Right atrium auricular region (tissue), 2 donors: ENCODE results near the gene FAM210A. TPM values are rescaled to one million over a fixed set of nuclear protein-coding genes. Genes with fewer than 3 reads are reported as not detected.

ENCODE experiments used
- DNase-seq: peaks from one replicate; pipeline ENCODE4 v3.0.0-alpha.2; 2019; ENCODE audit warnings: low spot score
- H3K27ac ChIP-seq, 2 donors: fragments of 200-600 bp; sonication (generic); 1 replicate in 1 of 2; 2 replicates in 1 of 2; pipeline ENCODE4 v1.5.1; 2016 to 2019
- H3K27me3 ChIP-seq, 2 donors: fragments of 200-600 bp; sonication (generic); one replicate each; pipeline versions ENCODE4 v1.5.1 to v1.6.0; 2017 to 2019
- H3K36me3 ChIP-seq: fragments of 200-600 bp; sonication (generic); one replicate; pipeline ENCODE4 v1.5.1; 2016
- H3K4me1 ChIP-seq, 2 donors: fragments of 200-600 bp; sonication (generic); one replicate each; pipeline versions ENCODE4 v1.5.1 to v1.6.0; 2017 to 2019
- H3K4me3 ChIP-seq, 2 donors: fragments of 200-600 bp; sonication (generic); 1 replicate in 1 of 2; 2 replicates in 1 of 2; pipeline ENCODE4 v1.5.1; 2017 to 2019; ENCODE audit warnings: mild to moderate bottlenecking in 1 of 2, moderate library complexity in 1 of 2
- H3K9me3 ChIP-seq, 2 donors: fragments of 200-600 bp; sonication (generic); one replicate each; pipeline ENCODE4 v1.5.1; 2019
- CTCF ChIP-seq, 2 donors: fragments of 200-600 bp; sonication (generic); IDR thresholded peaks; one replicate each; pipeline ENCODE4 v1.5.1; 2019; ENCODE audit warnings: antibody characterized with exemption in 2 of 2
- total RNA-seq, 2 donors: library from RNA; depleted of rRNA; stranded (reverse); fragments of >200 nt; gene quantifications; one replicate each; pipeline ENCODE4 v1.1.0, GENCODE V29; 2016

Gene FAM210A
- total RNA-seq, 2 donors from 2014 or later, result 31.8 to 40.8 TPM

DNA sequence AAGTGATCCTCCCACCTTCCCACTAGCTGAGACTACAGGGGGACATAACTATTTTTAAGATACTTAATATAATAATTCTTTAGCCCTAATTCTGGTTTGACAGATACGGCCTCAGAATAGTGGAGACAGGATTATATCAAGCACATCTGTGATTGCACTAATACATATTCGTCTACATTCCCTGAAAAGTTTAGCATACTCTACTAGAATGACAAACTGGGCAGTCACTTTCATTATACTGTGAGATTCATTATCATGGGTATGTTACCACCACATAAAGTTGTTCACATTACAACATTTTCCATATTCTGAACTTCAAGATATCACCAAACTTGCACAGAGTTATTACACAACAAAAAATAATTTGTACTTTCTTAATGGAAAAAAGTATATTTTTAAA, 11.0 kb downstream of the FAM210A start:
- no peaks in the 10 kb centered on the region for H3K36me3 ChIP-seq
- peaks cover 0 to 5% of the 10 kb centered on the region in 2 donors for H3K9me3 ChIP-seq
- no peak for DNase-seq
- no peak for TF ChIP-seq CTCF (IDR thresholded peaks at IDR 0.05)
- H3K4me3 ChIP-seq, result no peak overlapping the region
- H3K27me3 ChIP-seq, result no peaks in the 10 kb centered on the region
- peaks cover 0 to 7% of the 10 kb centered on the region in 2 donors for H3K4me1 ChIP-seq
- H3K27ac ChIP-seq, result no peak overlapping the region

GRCh38 chr18:13713455-13714055, 12.8 kb downstream of the FAM210A start:
- peaks cover 0 to 5% of the 10 kb centered on the region in 2 donors for H3K9me3 ChIP-seq
- DNase-seq, result no peak
- no peak for TF ChIP-seq CTCF (IDR thresholded peaks at IDR 0.05)
- H3K36me3 ChIP-seq, result no peaks in the 10 kb centered on the region
- H3K4me1 ChIP-seq, result peaks cover 0 to 7% of the 10 kb centered on the region in 2 donors
- H3K27ac ChIP-seq, result no peak overlapping the region
- no peak overlapping the region for H3K4me3 ChIP-seq
- H3K27me3 ChIP-seq, result no peaks in the 10 kb centered on the region

GRCh38 chr18:13712400-13713131, 13.8 kb downstream of the FAM210A start:
- Histone ChIP-seq H3K4me3 (no peak overlapping the region), H3K36me3 (no peaks in the 10 kb centered on the region), H3K4me1 (peaks cover 0 to 7% of the 10 kb centered on the region in 2 donors), H3K9me3 (no peaks in the 10 kb centered on the region), H3K27me3 (no peaks in the 10 kb centered on the region), H3K27ac (peak overlapping the region in 1 of 2 donors; percentile 12)
- no peak for TF ChIP-seq CTCF (IDR thresholded peaks at IDR 0.05)
- DNase-seq, result no peak

GRCh38 chr18:13710414-13710831, 15.9 kb downstream of the FAM210A start:
- H3K36me3 ChIP-seq, result no peaks in the 10 kb centered on the region
- no peak for TF ChIP-seq CTCF (IDR thresholded peaks at IDR 0.05)
- no peaks in the 10 kb centered on the region for H3K9me3 ChIP-seq
- no peak for DNase-seq
- H3K27ac ChIP-seq, result no peak overlapping the region
- no peaks in the 10 kb centered on the region for H3K27me3 ChIP-seq
- H3K4me1 ChIP-seq, result peaks cover 0 to 7% of the 10 kb centered on the region in 2 donors
- no peak overlapping the region for H3K4me3 ChIP-seq

- H3K4me1 ChIP-seq, result no peaks in the 10 kb centered on the region
- no peaks in the 10 kb centered on the region for H3K36me3 ChIP-seq
- H3K27ac ChIP-seq, result no peak overlapping the region
- TF ChIP-seq CTCF (IDR thresholded peaks at IDR 0.05), result no peak
- no peaks in the 10 kb centered on the region for H3K27me3 ChIP-seq
- peaks cover 0 to 10% of the 10 kb centered on the region in 2 donors for H3K9me3 ChIP-seq
- no peak for DNase-seq
- no peak overlapping the region for H3K4me3 ChIP-seq
Observed at GRCh38 chr18:13703899-13704298, 22.5 kb downstream of the FAM210A start.
